Measurements from ENCODE around the gene TMEM8B. TPM values are rescaled to one million over a fixed set of nuclear protein-coding genes. Genes with fewer than 3 reads are reported as not detected.

TMEM8B gene
- total RNA-seq, 1 experiment from 2014 or later, result 9.3 TPM

- Histone ChIP-seq H2BK12ac (ENCODE audit: insufficient read length, low read depth, low read length) (no peak overlapping the region), H2BK20ac (ENCODE audit: low read depth, low read length, poor library complexity, severe bottlenecking) (no peak overlapping the region), H4K20me1 (ENCODE audit: control insufficient read depth, insufficient read depth, insufficient read length) (no peaks in the 10 kb centered on the region), H3K9me3 (ENCODE audit: control insufficient read depth, low read depth, low read length) (no peaks in the 10 kb centered on the region), H3K23ac (ENCODE audit: insufficient read length, low read depth, low read length) (no peak overlapping the region), H3K56ac (ENCODE audit: insufficient read length, low read depth, low read length) (no peak overlapping the region), H4K5ac (ENCODE audit: insufficient read length, low read depth, low read length) (no peak overlapping the region), H3T11ph (ENCODE audit: low read length) (no peak overlapping the region), H3K18ac (ENCODE audit: insufficient read length, low read depth, low read length) (no peak overlapping the region), H3K27ac (ENCODE audit: insufficient read length, low read depth, low read length) (no peak overlapping the region), H3K9ac (ENCODE audit: extremely low read depth, insufficient read length, low read length) (no peak overlapping the region), H3K79me1 (ENCODE audit: insufficient read depth, low read depth, low read length, poor library complexity, severe bottlenecking) (no peaks in the 10 kb centered on the region), H2BK120ac (ENCODE audit: low read depth, low read length, poor library complexity, severe bottlenecking) (no peak overlapping the region), H2AFZ (ENCODE audit: low read length) (no peak overlapping the region), H3K4me1 (ENCODE audit: insufficient read depth, low read length) (no peaks in the 10 kb centered on the region), H2BK5ac (ENCODE audit: insufficient read length, low read length) (no peak overlapping the region), H4K8ac (replicated peaks; ENCODE audit: insufficient read length, low read depth, low read length) (no peak overlapping the region), H2BK15ac (ENCODE audit: low read depth, low read length) (no peak overlapping the region), H2AK5ac (ENCODE audit: insufficient read length, low read length) (no peak overlapping the region), H3K23me2 (ENCODE audit: insufficient read length, low read depth, low read length, poor library complexity, severe bottlenecking) (no peaks in the 10 kb centered on the region), H3K79me2 (ENCODE audit: insufficient read depth, low read length) (no peaks in the 10 kb centered on the region), H3K27me3 (ENCODE audit: insufficient read depth, low read length) (no peaks in the 10 kb centered on the region), H3K4ac (ENCODE audit: low read depth, low read length) (no peak overlapping the region), H3K4me2 (ENCODE audit: insufficient read depth, insufficient read length, low read length) (no peak overlapping the region), H3K14ac (ENCODE audit: insufficient read depth, low read length) (no peak overlapping the region), H4K91ac (ENCODE audit: insufficient read length, low read depth, low read length) (no peak overlapping the region)
- H3K27ac Mint-ChIP-seq, result no peak overlapping the region
- H3K9me3 Mint-ChIP-seq, result no peaks in the 10 kb centered on the region
- DNase-seq, result no peak
- peaks cover 0 to 3% of the 10 kb centered on the region in 2 experiments; a peak in 2 of 4 replicates for H3K4me1 Mint-ChIP-seq
- H3K4me3 Mint-ChIP-seq, result no peak overlapping the region
- WGBS (ENCODE audit: extremely low coverage, insufficient read length, low lambda C conversion rate), result no CpG with 5 or more reads among the region's 4 CpGs
- TF ChIP-seq, protein P1, sequence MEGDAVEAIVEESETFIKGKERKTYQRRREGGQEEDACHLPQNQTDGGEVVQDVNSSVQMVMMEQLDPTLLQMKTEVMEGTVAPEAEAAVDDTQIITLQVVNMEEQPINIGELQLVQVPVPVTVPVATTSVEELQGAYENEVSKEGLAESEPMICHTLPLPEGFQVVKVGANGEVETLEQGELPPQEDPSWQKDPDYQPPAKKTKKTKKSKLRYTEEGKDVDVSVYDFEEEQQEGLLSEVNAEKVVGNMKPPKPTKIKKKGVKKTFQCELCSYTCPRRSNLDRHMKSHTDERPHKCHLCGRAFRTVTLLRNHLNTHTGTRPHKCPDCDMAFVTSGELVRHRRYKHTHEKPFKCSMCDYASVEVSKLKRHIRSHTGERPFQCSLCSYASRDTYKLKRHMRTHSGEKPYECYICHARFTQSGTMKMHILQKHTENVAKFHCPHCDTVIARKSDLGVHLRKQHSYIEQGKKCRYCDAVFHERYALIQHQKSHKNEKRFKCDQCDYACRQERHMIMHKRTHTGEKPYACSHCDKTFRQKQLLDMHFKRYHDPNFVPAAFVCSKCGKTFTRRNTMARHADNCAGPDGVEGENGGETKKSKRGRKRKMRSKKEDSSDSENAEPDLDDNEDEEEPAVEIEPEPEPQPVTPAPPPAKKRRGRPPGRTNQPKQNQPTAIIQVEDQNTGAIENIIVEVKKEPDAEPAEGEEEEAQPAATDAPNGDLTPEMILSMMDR (conservative IDR thresholded peaks at IDR 0.05), result no peak
- H3K27me3 Mint-ChIP-seq (ENCODE audit: low read depth), result no peaks in the 10 kb centered on the region
- H3K36me3 Mint-ChIP-seq (ENCODE audit: insufficient read depth in 1 of 3, low read depth in 3 of 3), result peaks cover 1 to 17% (median 14%) of the 10 kb centered on the region in 3 experiments; a peak in 4 of 7 replicates
These were observed 30.2 kb upstream of the TMEM8B start for GRCh38 chr9:35798658-35799374.
